Muscle layer of duodenum (tissue), 2 donors: ENCODE data around the gene NECAP2.
"Not testable (repeated sequence)": the region's sequence is repeated elsewhere in the genome, so short reads cannot be mapped to it uniquely, and the experiment has no call there.

Source experiments
- H3K27ac ChIP-seq: one replicate; pipeline ENCODE4 v1.7.0; 2013; ENCODE audit warnings: mild to moderate bottlenecking, low read length
- H3K27me3 ChIP-seq: one replicate; pipeline ENCODE4 v1.7.0; 2013; ENCODE audit warnings: low read depth, mild to moderate bottlenecking, control low read depth, low read length
- H3K36me3 ChIP-seq, 2 donors: one replicate each; pipeline ENCODE4 v1.7.0; 2013; ENCODE audit warnings: low read length in 2 of 2, control low read depth in 1 of 2, mild to moderate bottlenecking in 1 of 2; ENCODE audit not compliant: insufficient read depth in 2 of 2, control insufficient read depth in 1 of 2
- H3K4me1 ChIP-seq, 2 donors: one replicate each; pipeline ENCODE4 v1.7.0; 2013; ENCODE audit warnings: low read length in 2 of 2, mild to moderate bottlenecking in 2 of 2, control low read depth in 1 of 2, moderate library complexity in 1 of 2; ENCODE audit not compliant: insufficient read depth in 2 of 2, control insufficient read depth in 1 of 2
- H3K4me3 ChIP-seq, 2 donors: one replicate each; pipeline ENCODE4 v1.7.0; 2013; ENCODE audit warnings: low read length in 2 of 2, low read depth in 1 of 2, mild to moderate bottlenecking in 1 of 2
- H3K9me3 ChIP-seq, 2 donors: one replicate each; pipeline ENCODE4 v1.7.0; 2013; ENCODE audit warnings: low read length in 2 of 2, control low read depth in 1 of 2, mild to moderate bottlenecking in 1 of 2; ENCODE audit not compliant: control insufficient read depth in 1 of 2
- donor health status: healthy.

The NECAP2 gene

DNA sequence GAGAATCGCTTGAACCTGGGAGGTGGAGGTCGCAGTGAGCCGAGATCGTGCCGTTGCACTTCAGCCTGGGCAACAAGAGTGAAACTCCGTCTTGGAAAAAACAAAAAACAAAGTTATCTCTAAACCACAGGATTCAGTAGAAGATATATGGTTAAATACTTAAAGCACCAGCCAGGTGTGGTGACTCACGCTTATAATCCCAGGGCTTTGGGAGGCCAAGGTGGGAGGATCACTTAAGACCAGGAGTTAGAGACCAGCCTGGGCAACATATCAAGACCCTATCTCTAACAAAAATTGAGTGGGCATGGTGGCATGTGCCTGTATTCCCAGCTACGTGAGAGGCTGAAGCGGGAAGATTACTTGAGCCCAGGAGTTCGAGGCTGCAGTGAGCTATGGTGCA, 5.6 kb downstream of the NECAP2 start:
- peaks cover 39 to 58% of the 10 kb centered on the region in 2 donors for H3K36me3 ChIP-seq
- H3K4me3 ChIP-seq = no peak overlapping the region
- no peaks in the 10 kb centered on the region for H3K9me3 ChIP-seq
- no peak overlapping the region for H3K27ac ChIP-seq
- peaks cover 6 to 27% of the 10 kb centered on the region in 2 donors for H3K4me1 ChIP-seq
- H3K27me3 ChIP-seq = no peaks in the 10 kb centered on the region

DNA sequence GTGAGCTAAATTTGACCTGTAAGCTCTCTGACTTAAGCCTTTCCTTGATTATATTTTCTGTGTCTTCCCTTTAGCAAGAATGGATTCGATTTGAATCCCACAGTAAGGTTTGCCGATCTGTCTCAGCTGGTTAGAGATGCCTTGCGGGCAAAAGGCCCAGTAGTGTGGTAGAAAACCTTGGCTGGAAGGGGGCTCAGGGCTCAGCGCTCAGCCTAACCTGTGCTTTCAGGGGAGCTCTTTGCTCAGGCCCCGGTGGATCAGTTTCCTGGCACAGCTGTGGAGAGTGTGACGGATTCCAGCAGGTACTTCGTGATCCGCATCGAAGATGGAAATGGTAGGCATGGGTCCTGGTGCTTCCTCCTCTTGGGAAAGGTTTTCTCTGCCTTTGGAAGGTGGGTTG, 7.1 kb downstream of the NECAP2 start:
- H3K27ac ChIP-seq = no peak overlapping the region
- peaks cover 0 to 13% of the 10 kb centered on the region in 2 donors for H3K4me1 ChIP-seq
- no peaks in the 10 kb centered on the region for H3K9me3 ChIP-seq
- H3K4me3 ChIP-seq = no peak overlapping the region
- no peaks in the 10 kb centered on the region for H3K27me3 ChIP-seq
- peaks cover 49 to 73% of the 10 kb centered on the region in 2 donors for H3K36me3 ChIP-seq

DNA sequence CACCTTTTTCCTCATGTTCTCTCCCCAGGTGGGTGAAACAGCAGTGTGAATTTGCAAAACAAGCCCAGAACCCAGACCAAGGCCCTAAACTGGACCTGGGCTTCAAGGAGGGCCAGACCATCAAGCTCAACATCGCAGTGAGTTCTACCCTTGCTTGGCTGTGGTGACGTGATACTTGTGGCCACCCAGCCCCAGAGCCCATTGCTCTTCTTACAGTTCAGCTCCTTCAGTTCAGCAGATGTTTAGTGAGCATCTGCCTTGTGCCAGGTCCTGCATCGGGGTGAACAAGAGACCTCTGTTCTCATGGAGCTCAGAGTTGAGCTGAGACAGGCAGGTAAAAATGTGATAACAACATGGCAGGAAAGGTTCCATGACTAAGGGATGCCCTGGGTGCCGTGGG, 8.5 kb downstream of the NECAP2 start:
- Histone ChIP-seq H3K4me1 (peaks cover 0 to under 1% of the 10 kb centered on the region in 2 donors), H3K9me3 (no peaks in the 10 kb centered on the region), H3K27ac (no peak overlapping the region), H3K27me3 (no peaks in the 10 kb centered on the region), H3K4me3 (no peak overlapping the region), H3K36me3 (peaks cover 53 to 75% of the 10 kb centered on the region in 2 donors)

DNA sequence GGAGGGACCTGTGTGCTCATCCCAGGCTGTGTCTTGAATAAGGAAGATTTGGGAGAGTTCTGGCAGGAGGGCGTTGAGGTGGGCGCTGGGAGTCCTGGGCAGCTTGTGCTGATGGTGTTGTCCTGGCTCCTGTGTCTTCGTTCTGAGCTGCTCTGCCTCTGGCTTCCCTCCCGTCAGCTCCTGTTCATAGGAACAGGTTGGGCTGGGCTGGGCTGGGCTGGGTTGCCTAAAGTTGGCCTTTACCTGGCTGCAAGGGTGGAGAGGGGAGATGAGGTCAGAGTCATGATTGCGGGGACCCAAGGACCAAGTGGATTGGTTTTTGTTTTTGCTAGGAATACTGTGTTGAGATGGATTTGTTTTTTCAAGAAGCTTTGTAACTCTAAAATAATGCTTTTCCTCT, 9.1 kb downstream of the NECAP2 start:
- Histone ChIP-seq H3K36me3 (peaks cover 54 to 74% of the 10 kb centered on the region in 2 donors), H3K27me3 (no peaks in the 10 kb centered on the region), H3K9me3 (no peaks in the 10 kb centered on the region), H3K27ac (no peak overlapping the region), H3K4me3 (no peak overlapping the region), H3K4me1 (no peaks in the 10 kb centered on the region)

DNA sequence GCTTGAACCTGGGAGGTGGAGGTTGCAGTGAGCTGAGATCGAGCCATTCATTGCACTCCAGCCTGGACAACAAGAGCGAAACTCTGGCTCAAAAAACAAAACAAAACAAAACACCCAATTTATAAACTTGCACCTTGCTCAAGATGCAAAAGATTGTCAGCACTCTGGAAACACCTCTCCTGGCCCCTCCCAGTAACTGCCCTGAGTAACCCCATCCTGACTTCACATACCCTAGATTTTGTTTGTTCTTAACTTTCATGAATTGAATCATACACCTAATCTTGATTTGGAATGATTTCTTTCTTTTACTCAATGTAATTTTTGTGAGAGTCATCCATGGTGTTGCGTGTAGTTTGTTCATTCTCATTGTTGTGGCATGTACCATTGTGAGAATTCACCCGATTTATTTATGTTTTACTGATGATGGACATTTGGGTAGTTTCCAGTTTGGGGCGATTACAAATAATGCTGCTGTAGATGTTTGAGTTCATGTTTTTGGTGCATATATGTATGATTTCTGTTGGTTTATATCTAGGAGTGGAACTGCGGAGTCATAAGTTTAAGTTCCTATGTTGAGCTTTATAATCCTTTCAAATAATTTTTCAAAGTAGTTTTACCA, 10.4 kb downstream of the NECAP2 start:
- H3K36me3 ChIP-seq = peaks cover 58 to 80% of the 10 kb centered on the region in 2 donors
- H3K4me1 ChIP-seq = no peaks in the 10 kb centered on the region
- no peak overlapping the region for H3K27ac ChIP-seq
- H3K9me3 ChIP-seq = no peaks in the 10 kb centered on the region
- H3K27me3 ChIP-seq = no peaks in the 10 kb centered on the region
- no peak overlapping the region for H3K4me3 ChIP-seq

DNA sequence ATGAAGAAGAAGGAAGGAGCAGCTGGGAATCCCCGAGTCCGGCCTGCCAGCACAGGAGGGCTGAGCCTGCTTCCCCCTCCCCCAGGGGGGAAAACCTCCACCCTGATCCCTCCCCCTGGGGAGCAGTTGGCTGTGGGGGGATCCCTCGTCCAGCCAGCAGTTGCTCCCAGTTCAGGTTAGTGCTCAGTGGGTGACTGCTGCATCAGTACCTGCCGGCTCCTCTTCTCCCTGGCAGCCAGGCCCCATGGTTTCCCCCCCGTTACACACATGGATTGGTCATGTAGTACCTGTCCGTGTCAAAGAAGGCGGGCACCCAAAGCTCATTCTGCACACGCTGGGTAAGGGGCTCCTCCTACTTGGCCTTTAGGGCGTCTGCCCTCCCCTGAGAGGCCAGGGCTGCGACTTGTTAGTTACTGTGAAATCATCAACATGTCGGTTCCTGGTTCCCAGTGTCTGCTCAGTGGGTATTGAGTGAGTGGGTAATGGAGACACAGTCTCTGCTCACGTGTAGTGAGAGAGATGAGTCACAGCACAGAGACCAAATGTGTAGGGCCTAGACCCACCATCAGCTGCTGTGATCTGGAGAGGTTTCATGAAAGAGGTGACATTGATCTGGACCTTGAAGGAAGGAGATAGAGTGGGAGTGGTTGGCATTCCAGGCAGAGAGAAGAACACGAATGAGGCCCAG, 11.5 kb downstream of the NECAP2 start:
- Histone ChIP-seq H3K27me3 (no peaks in the 10 kb centered on the region), H3K4me3 (no peak overlapping the region), H3K36me3 (peaks cover 63 to 83% of the 10 kb centered on the region in 2 donors), H3K4me1 (no peaks in the 10 kb centered on the region), H3K27ac (no peak overlapping the region), H3K9me3 (no peaks in the 10 kb centered on the region)

DNA sequence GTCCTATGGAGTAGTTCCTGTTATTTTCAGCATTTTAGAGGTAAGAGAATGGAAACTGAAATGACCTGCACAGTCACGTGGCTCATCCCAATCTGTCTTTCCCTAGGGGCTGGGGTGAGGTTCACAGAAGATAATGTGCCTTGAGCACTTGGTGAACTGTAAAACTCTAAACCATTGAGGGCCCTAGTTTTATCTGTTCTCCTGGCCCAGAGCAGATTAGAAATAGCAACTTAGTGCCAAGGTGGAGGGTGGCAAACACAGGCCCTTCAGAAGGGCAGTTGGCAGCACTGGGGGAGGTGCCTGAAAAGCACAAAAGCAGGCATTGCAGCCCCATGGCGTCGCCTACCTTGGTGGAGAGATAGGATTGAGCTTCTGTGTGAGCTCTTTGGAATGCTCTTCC, 14.4 kb downstream of the NECAP2 start:
- H3K4me3 ChIP-seq, H3K27me3 ChIP-seq, H3K4me1 ChIP-seq, H3K9me3 ChIP-seq, H3K27ac ChIP-seq: not testable (repeated sequence)
- peaks cover 50 to 74% of the 10 kb centered on the region in 2 donors for H3K36me3 ChIP-seq

DNA sequence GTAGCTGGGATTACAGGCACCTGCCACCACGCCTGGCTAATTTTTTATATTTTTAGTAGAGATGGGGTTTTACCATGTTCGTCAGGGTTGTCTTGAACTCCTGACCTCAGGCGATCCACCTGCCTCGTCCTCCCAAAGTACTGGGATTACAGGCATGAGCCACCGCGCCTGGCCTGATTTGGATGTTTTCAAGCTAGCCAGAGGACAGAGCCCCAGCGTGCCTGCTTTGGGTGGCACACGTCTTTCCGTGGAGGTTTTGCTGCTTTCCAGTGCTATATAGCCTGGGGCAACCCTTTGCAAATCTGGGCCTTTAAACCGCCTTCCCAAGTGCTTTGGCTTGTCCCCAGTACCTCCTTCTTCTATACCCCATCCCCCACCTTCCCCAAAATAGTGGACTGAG, 15.6 kb downstream of the NECAP2 start:
- H3K36me3 ChIP-seq = peaks cover 49 to 62% of the 10 kb centered on the region in 2 donors
- not testable (repeated sequence) for H3K9me3 ChIP-seq, H3K4me3 ChIP-seq, H3K27ac ChIP-seq, H3K27me3 ChIP-seq, H3K4me1 ChIP-seq

DNA sequence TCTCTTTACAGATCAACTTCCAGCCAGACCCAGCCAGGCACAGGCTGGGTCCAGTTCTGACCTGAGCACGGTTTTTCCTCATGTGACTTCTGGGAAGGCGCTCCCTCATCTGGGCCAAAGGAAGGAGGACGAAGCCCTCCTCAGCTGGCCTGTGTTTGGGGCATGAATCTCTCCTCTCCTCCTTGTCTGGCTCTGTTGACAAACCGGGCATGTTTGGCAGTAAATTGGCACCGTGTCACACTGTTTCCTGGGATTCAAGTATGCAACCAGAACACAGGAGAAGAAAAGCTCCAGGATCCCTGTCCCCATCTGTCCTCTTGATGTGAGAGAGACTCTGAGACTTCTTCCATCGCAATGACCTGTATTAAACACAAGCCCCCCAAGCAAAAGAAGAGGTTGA, 18.3 kb downstream of the NECAP2 start:
- Histone ChIP-seq H3K4me1 (no peaks in the 10 kb centered on the region), H3K9me3 (no peaks in the 10 kb centered on the region), H3K36me3 (peaks cover 40 to 50% of the 10 kb centered on the region in 2 donors), H3K4me3 (no peak overlapping the region), H3K27ac (no peak overlapping the region), H3K27me3 (no peaks in the 10 kb centered on the region)

DNA sequence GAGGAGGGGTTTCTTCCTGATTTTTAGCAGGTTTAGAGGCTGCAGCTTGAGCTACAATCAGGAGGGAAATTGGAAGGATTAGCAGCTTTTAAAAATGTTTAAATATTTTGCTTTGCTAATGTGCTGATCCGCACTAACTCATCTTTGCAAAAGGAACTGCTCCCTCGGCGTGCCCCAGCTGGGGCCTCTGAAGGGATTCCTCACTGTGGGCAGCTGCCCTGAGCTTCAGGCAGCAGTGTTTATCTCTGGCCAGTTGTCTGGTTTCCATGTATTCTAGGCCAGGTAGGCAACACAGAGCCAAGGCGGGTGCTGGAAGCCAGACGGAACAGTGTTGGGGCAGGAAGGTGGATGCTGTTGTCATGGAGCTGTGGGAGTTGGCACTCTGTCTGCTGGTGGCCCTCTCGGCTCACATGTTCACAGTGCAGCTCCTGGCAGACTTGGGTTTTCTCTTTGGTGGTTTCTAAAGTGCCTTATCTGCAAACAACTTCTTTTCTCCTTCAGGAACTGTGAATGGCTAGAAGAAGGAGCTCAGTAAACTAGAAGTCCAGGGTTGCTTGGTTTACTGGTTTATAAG, 18.9 kb downstream of the NECAP2 start:
- no peaks in the 10 kb centered on the region for H3K4me1 ChIP-seq
- H3K4me3 ChIP-seq = no peak overlapping the region
- H3K36me3 ChIP-seq = peaks cover 40 to 50% of the 10 kb centered on the region in 2 donors
- H3K27me3 ChIP-seq = no peaks in the 10 kb centered on the region
- no peak overlapping the region for H3K27ac ChIP-seq
- H3K9me3 ChIP-seq = no peaks in the 10 kb centered on the region

DNA sequence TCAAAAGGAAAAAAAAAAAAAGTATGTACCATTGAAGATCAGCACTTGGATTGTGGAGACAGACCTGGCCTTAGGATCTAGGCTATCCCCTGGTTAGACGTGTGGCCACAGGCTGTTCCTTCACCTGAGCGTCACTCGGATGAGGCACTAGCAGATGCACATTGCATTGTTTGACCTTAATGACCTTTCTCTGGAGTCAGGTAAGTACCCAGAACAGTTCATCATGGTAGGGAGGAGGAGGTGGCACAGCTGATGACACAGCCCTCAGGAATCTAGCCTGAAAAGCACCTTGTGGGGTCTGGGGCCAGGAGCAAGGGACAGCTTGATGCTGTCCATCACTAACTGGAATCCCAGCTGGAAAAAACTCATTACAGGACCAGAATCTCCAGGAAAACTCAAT, 21.2 kb downstream of the NECAP2 start:
- H3K4me1 ChIP-seq = no peaks in the 10 kb centered on the region
- H3K27me3 ChIP-seq = no peaks in the 10 kb centered on the region
- H3K4me3 ChIP-seq = no peak overlapping the region
- H3K27ac ChIP-seq = no peak overlapping the region
- H3K36me3 ChIP-seq = peaks cover 24 to 35% of the 10 kb centered on the region in 2 donors
- H3K9me3 ChIP-seq = no peaks in the 10 kb centered on the region
